Right lobe of liver (tissue), 4 donors: Measurements from ENCODE around the gene UBE2J2.

Experiments used
- POLR2A ChIP-seq: fragments of 450-650 bp; IDR thresholded peaks from one replicate; pipeline ENCODE4 v1.6.1; 2017; ENCODE audit warnings: antibody characterized with exemption, mild to moderate bottlenecking
- TF ChIP-seq, protein P1 (sequence below), 4 donors: fragments of 200-600 bp in 3 of 4; fragments of 450-650 bp in 1 of 4; IDR thresholded peaks; one replicate each; pipeline versions ENCODE4 v1.5.1 to v1.8.0; 2016 to 2022; ENCODE audit warnings: antibody characterized with exemption in 4 of 4, mild to moderate bottlenecking in 2 of 4
- donor health status: DM: no; HTN: no; CAD: no.
- donor health status: DM: no; HTN: no; CAD: no.
- donor health status: DM: no; HTN: yes; CAD: no.

- TF ChIP-seq POLR2A, result no peak
- TF ChIP-seq, protein P1, sequence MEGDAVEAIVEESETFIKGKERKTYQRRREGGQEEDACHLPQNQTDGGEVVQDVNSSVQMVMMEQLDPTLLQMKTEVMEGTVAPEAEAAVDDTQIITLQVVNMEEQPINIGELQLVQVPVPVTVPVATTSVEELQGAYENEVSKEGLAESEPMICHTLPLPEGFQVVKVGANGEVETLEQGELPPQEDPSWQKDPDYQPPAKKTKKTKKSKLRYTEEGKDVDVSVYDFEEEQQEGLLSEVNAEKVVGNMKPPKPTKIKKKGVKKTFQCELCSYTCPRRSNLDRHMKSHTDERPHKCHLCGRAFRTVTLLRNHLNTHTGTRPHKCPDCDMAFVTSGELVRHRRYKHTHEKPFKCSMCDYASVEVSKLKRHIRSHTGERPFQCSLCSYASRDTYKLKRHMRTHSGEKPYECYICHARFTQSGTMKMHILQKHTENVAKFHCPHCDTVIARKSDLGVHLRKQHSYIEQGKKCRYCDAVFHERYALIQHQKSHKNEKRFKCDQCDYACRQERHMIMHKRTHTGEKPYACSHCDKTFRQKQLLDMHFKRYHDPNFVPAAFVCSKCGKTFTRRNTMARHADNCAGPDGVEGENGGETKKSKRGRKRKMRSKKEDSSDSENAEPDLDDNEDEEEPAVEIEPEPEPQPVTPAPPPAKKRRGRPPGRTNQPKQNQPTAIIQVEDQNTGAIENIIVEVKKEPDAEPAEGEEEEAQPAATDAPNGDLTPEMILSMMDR (IDR thresholded peaks at IDR 0.05), result no peak
Observed at GRCh38 chr1:1306070-1306660, 32.5 kb upstream of the UBE2J2 start.
